ENCODE measurements around the gene FABP1. TPM values are rescaled to one million over a fixed set of nuclear protein-coding genes. Genes with fewer than 3 reads are reported as not detected.
A peak's percentile ranks its signal among the peaks of the same experiment; 100 is the strongest.

Gene FABP1
- total and polyA plus RNA-seq, 9 donors = 0.05 to 22.8 (median 4.9) TPM; not detected in 3

DNA sequence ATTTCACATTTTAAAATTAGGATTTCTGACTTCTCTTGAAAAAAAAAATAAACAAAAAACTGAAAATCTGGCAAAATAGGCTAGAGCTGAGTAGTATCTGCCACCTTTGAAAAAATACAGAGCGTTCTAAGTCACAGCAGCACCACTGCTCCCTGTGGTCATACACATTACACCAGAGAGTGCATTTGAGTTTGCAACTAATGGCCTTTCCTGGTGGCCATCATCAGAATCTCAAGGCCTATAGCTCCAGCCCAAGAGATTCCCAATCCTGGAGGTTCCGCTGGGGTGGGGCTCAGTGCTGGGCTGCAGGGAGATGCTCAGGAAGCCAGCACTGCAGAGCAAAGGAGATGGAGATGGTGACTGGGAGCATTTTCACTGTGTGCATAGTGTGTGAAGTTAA is 42.8 kb downstream of the FABP1 start:
- WGBS (ENCODE audit: insufficient coverage) = 100% methylated on average over 1 of the region's 2 CpGs
- no peaks in the 10 kb centered on the region for H3K9me3 ChIP-seq (replicated peaks; ENCODE audit: control insufficient read depth, low read depth, low read length)
- DNase-seq = no peak
- H3K4me1 ChIP-seq (ENCODE audit: control insufficient read depth, insufficient read depth, low read length) = peaks cover 12% of the 10 kb centered on the region
- H3K27me3 ChIP-seq (ENCODE audit: control insufficient read depth, insufficient read depth, low read length) = no peaks in the 10 kb centered on the region
- no peak overlapping the region for H3K4me3 ChIP-seq (ENCODE audit: low read length)
- H3K27ac ChIP-seq (ENCODE audit: low read length) = no peak overlapping the region
- peaks cover 25% of the 10 kb centered on the region for H3K36me3 ChIP-seq (ENCODE audit: control insufficient read depth, insufficient read depth, low read length)

DNA sequence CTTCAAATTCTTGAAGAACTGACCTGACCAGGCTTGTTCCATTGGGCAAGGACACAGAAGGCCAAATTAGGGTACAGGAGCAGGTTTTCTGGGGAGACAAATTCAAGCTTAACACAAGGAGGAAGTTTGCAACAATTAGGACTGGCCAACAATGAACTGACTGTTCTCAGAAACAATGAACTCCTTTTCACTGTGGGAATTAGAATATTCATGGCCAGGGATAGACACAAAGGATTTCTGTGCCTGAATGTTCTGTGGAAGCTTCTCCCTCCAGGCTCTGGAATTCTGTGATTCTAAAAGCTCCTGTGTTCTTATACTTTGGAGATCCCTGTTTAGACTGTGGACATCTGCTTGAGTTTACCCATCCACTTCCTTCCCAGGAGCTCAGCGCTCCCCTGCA is 45.1 kb downstream of the FABP1 start:
- peaks cover 18% of the 10 kb centered on the region for H3K4me1 ChIP-seq (ENCODE audit: control insufficient read depth, insufficient read depth, low read length)
- no peak overlapping the region for H3K4me3 ChIP-seq (ENCODE audit: low read length)
- no peak for DNase-seq
- H3K27me3 ChIP-seq (ENCODE audit: control insufficient read depth, insufficient read depth, low read length) = no peaks in the 10 kb centered on the region
- no peak overlapping the region for H3K27ac ChIP-seq (ENCODE audit: low read length)
- no peaks in the 10 kb centered on the region for H3K9me3 ChIP-seq (replicated peaks; ENCODE audit: control insufficient read depth, low read depth, low read length)
- WGBS (ENCODE audit: insufficient coverage) = no CpG with 5 or more reads among the region's 1 CpG
- peaks cover 14% of the 10 kb centered on the region for H3K36me3 ChIP-seq (ENCODE audit: control insufficient read depth, insufficient read depth, low read length)

DNA sequence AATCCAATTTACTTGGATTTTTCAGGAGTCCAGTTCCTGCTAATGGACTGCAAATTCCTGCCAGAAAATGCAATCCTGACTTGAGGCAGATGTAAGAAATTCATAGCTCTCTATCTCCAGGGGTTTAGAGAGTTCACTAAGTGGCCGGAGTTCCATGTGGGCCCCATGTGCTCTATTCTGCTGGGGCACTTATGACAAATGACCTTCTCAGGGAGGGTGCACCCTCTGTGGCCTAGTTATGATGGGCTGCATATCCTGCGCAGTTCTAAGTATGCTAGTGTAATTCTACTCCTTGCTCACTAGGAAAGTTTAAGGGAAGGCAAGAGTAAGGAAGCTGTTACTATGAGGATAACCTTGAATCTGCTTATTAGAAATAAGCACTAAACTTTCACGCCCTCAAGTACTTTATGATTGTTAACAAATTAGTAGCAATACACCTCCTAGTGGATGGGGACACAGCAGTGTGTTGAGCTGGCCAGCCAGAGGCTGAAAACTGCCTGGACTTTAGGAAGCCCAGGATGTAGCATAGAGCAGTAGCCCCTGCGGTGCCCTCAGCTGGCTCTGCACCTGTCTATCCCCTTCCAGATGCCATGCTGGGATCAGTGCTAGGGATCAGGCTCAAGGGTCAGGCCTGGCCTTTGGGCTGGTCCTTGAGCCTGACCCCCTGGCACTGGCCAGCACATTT is 45.8 kb downstream of the FABP1 start:
- no peaks in the 10 kb centered on the region for H3K9me3 ChIP-seq (replicated peaks; ENCODE audit: control insufficient read depth, low read depth, low read length)
- no peaks in the 10 kb centered on the region for H3K27me3 ChIP-seq (ENCODE audit: control insufficient read depth, insufficient read depth, low read length)
- no peak overlapping the region for H3K4me3 ChIP-seq (ENCODE audit: low read length)
- no peak overlapping the region for H3K27ac ChIP-seq (ENCODE audit: low read length)
- peaks cover 11% of the 10 kb centered on the region for H3K36me3 ChIP-seq (ENCODE audit: control insufficient read depth, insufficient read depth, low read length)
- peaks cover 21% of the 10 kb centered on the region for H3K4me1 ChIP-seq (ENCODE audit: control insufficient read depth, insufficient read depth, low read length)
- DNase-seq = peak; percentile 27
- WGBS (ENCODE audit: insufficient coverage) = 58% methylated on average over 2 of the region's 4 CpGs

DNA sequence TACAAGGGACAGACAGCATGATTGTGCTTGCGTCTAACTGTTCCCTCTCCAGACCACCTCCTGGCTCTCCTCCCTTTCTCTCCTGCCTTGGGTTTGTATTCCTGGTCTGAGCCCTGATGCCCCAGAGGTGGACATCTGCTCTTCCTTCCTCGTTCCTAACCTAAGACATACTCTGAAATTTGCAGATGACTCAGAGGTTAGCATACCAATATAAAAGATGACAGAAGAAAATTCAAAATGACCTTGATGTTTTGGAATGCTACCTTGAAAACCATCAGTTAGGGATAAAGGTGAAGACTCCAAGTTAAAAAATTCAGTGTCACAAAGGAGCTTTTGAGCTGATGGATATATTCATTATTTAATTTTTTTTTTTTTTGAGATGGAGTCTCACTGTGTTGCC is 47.3 kb downstream of the FABP1 start:
- Histone ChIP-seq H3K27me3 (ENCODE audit: control insufficient read depth, insufficient read depth, low read length) (no peaks in the 10 kb centered on the region), H3K4me3 (ENCODE audit: low read length) (no peak overlapping the region), H3K36me3 (ENCODE audit: control insufficient read depth, insufficient read depth, low read length) (peaks cover 8% of the 10 kb centered on the region), H3K4me1 (ENCODE audit: control insufficient read depth, insufficient read depth, low read length) (peaks cover 29% of the 10 kb centered on the region), H3K9me3 (replicated peaks; ENCODE audit: control insufficient read depth, low read depth, low read length) (no peaks in the 10 kb centered on the region), H3K27ac (ENCODE audit: low read length) (no peak overlapping the region)
- no peak for DNase-seq
- WGBS (ENCODE audit: insufficient coverage) = no CpG with 5 or more reads among the region's 2 CpGs

DNA sequence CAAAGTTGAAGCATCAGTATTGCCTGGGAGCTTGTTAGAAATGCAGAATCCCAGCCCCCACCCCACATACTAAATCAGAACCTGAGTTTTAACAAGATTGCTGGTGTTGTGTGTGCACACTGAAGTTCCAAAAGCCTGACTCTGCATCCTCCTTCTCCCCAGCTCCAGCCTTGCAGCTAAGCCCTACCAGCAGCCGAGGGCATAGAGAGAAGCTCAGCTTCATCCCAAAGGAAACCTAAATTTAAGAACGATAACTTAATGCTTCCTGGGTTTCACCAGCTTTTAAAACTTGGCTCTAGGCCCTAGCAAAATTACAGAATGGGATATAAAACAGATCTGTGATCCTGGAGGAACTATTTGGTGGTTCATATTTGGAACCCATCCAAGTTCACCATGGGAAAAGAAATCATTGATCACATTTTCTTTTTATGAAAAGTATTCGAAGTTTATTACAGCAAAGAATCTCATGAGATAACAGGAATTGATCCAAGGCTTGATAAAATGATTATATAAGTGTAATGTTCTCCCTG is 49.2 kb downstream of the FABP1 start:
- no peak for DNase-seq
- Histone ChIP-seq H3K4me3 (ENCODE audit: low read length) (no peak overlapping the region), H3K36me3 (ENCODE audit: control insufficient read depth, insufficient read depth, low read length) (no peaks in the 10 kb centered on the region), H3K27me3 (ENCODE audit: control insufficient read depth, insufficient read depth, low read length) (no peaks in the 10 kb centered on the region), H3K9me3 (replicated peaks; ENCODE audit: control insufficient read depth, low read depth, low read length) (peaks cover 3% of the 10 kb centered on the region), H3K4me1 (ENCODE audit: control insufficient read depth, insufficient read depth, low read length) (peaks cover 31% of the 10 kb centered on the region), H3K27ac (ENCODE audit: low read length) (no peak overlapping the region)
- WGBS (ENCODE audit: insufficient coverage) = no CpG with 5 or more reads among the region's 3 CpGs

DNA sequence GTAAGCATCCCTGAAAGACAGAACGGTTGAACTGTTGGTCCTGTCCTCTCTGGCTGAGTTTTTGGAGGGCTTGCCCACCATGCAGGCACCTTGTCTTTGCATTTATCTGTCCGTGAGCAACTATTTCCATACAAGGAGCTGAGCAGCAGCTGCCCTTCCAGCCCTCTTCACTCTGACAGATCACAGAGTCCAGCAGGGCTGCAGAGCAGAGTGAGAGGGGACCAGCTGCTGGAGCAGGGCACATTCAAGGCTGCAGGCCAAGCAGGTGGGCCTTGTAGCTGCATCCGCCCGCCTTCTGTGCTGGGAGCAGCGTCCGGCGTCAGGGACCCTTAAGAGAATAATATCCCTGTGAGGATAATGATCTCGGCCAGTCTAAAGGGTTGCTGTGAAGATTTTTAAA is 50.8 kb downstream of the FABP1 start:
- Histone ChIP-seq H3K4me1 (ENCODE audit: control insufficient read depth, insufficient read depth, low read length) (peaks cover 27% of the 10 kb centered on the region), H3K27me3 (ENCODE audit: control insufficient read depth, insufficient read depth, low read length) (no peaks in the 10 kb centered on the region), H3K36me3 (ENCODE audit: control insufficient read depth, insufficient read depth, low read length) (no peaks in the 10 kb centered on the region), H3K27ac (ENCODE audit: low read length) (peak overlapping the region; percentile 82), H3K4me3 (ENCODE audit: low read length) (no peak overlapping the region), H3K9me3 (replicated peaks; ENCODE audit: control insufficient read depth, low read depth, low read length) (peaks cover 3% of the 10 kb centered on the region)
- 47% methylated on average over 2 of the region's 8 CpGs for WGBS (ENCODE audit: insufficient coverage)
- peak; percentile 85 for DNase-seq

DNA sequence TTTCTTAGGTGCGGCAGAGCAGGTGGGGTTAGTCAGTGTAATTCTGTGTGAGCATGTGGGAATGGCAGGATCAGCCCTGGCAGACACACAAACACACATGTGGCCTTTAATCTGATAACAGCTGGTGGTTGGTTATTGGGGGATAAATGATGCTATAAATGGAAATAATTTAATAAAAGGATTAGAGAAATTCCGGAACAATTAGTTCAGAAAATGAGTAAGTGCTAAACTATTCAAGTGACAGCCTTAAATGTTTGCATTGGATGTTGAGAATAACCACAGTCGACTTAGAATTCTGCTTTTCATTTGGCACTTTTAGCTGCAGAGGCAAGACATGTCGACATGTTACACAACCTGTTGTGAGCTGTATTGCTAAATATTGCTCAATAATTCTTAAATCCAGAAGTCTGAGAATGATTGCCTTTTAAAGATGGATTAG is 53.0 kb downstream of the FABP1 start:
- peaks cover 3% of the 10 kb centered on the region for H3K9me3 ChIP-seq (replicated peaks; ENCODE audit: control insufficient read depth, low read depth, low read length)
- H3K4me3 ChIP-seq (ENCODE audit: low read length) = no peak overlapping the region
- H3K36me3 ChIP-seq (ENCODE audit: control insufficient read depth, insufficient read depth, low read length) = no peaks in the 10 kb centered on the region
- H3K27ac ChIP-seq (ENCODE audit: low read length) = peak overlapping the region; percentile 47
- WGBS (ENCODE audit: insufficient coverage) = 48% methylated on average over 2 of the region's 4 CpGs
- H3K4me1 ChIP-seq (ENCODE audit: control insufficient read depth, insufficient read depth, low read length) = peaks cover 19% of the 10 kb centered on the region
- H3K27me3 ChIP-seq (ENCODE audit: control insufficient read depth, insufficient read depth, low read length) = no peaks in the 10 kb centered on the region
- DNase-seq = peak; percentile 41

DNA sequence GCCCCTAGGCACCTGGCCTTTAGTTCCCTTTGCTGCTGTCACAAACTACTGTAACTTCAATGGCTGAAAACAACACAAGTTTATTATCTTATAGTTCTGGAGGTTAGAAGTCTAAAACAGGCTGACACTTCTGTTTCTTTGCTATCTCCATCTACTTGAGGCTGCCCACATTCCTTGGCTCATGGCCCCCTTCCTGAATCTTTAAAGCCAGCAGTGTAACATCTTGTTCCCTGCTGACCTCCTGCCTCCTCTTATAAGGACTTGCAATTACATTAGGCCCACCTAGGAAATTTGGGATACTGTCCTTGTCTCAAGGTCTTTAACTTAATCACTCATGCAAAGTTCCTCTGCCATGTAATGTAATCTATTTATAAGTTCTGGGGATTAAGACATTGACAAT is 53.7 kb downstream of the FABP1 start:
- H3K27me3 ChIP-seq (ENCODE audit: control insufficient read depth, insufficient read depth, low read length) = no peaks in the 10 kb centered on the region
- no peaks in the 10 kb centered on the region for H3K36me3 ChIP-seq (ENCODE audit: control insufficient read depth, insufficient read depth, low read length)
- H3K4me1 ChIP-seq (ENCODE audit: control insufficient read depth, insufficient read depth, low read length) = peaks cover 19% of the 10 kb centered on the region
- H3K27ac ChIP-seq (ENCODE audit: low read length) = no peak overlapping the region
- H3K4me3 ChIP-seq (ENCODE audit: low read length) = no peak overlapping the region
- peaks cover 3% of the 10 kb centered on the region for H3K9me3 ChIP-seq (replicated peaks; ENCODE audit: control insufficient read depth, low read depth, low read length)
- no peak for DNase-seq

Other genes starting within 250 kb of the FABP1 start
- gene RNU2-63P, start 111.5 kb downstream of the FABP1 start, total RNA-seq = 15.0 TPM
- not detected for gene RNU2-63P, start 111.5 kb downstream of the FABP1 start, polyA plus RNA-seq (ENCODE audit: insufficient read depth in 1 of 8, insufficient read length in 8 of 8, low replicate concordance in 1 of 8)
- gene KRCC1, start 72.3 kb downstream of the FABP1 start, total RNA-seq = 30.8 TPM
- 10 to 100 TPM; 33.1 to 38.3 (median 35.8) TPM for gene KRCC1, start 72.3 kb downstream of the FABP1 start, polyA plus RNA-seq (ENCODE audit: insufficient read depth in 1 of 8, insufficient read length in 8 of 8, low replicate concordance in 1 of 8)
- gene SMYD1, start 60.2 kb downstream of the FABP1 start, total RNA-seq = 169 TPM
- 100 to 1,000 TPM; 177 to 337 (median 251) TPM for gene SMYD1, start 60.2 kb downstream of the FABP1 start, polyA plus RNA-seq (ENCODE audit: insufficient read depth in 1 of 8, insufficient read length in 8 of 8, low replicate concordance in 1 of 8)
- 14.0 TPM for gene THNSL2, start 42.3 kb upstream of the FABP1 start, total RNA-seq
- gene THNSL2, start 42.3 kb upstream of the FABP1 start, polyA plus RNA-seq (ENCODE audit: insufficient read depth in 1 of 8, insufficient read length in 8 of 8, low replicate concordance in 1 of 8) = 10 to 100 TPM in 5 of 8 donors, 1 to 10 TPM in 3; 5.7 to 28.6 (median 13.3) TPM

All from muscle of leg (tissue), 11 donors.